HL-60/S4 (cell line): ENCODE results near the gene NPS.

ENCODE experiments used
- in situ Hi-C: fragments of 300-500 bp; cut with MboI; formaldehyde crosslinking; loops from 2 replicates; pipeline ENCODE4 v1.14.3; 2022; ENCODE audit warnings: low sequenced_read_pairs

Gene NPS, protein sequence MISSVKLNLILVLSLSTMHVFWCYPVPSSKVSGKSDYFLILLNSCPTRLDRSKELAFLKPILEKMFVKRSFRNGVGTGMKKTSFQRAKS

DNA sequence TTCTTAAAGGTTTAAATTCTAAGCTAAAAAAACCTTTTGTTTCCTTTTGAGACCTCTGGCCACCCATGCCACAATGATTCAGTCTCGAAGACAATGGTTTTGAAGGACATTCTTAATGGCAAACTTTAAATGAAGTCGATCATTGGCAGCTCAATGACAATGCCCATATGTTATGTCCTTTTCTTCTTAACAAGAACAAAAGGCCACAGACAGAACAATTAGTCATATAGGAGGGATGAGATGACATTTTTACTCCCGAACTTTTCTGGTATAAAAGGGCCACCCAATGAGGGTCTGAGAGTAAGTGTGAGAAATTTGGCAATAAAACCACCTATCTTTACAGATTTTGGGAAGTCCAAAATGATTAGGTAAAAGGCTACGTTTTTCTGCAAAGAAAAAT lies at the start of gene NPS:
TSS of gene NPS (plus strand) at position 301 of the 400 bp plus-strand sequence. CDS start at position 361, 60 bp downstream.
- in situ Hi-C loops, result no loop called here

DNA sequence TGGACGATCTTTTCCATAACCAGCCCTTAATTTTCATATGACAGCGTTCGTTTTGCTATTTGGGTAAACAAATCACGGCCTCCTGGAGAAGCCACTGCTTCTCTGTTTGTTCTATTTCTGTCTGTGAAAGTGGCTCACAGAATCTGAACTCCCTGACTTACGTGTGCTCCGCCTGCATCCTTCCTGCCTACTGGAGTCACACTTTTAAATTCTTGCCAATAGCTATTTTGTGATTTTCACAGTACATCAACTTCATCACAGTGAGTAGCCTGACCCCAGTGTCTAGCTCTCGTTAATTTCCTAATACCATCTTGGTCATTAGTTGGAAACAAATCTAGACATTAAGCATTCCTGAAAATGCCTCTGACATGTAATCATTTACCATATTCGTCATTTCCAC lies 49.0 kb upstream of the NPS start:
- in situ Hi-C loops, result no loop called here

DNA sequence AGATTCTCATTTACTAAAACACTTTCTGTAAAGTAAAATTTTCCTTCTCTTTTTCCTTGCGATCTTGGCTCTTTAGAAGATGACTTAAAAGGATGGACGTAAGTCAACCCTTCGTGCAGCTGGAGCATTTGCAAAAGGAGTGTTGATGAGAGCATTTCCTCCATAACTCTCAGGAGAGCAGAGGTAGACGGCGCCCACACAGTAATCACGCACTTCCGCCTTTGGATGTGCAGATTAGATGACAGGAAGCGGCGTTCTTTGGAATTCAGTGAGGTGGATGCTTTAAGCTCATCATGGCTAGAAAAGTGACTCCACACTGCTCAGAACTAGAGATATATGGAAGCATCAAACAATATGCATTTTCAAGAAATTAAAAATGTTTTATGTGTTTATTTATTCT lies 43.0 kb upstream of the NPS start:
- in situ Hi-C loops, result no loop called here

DNA sequence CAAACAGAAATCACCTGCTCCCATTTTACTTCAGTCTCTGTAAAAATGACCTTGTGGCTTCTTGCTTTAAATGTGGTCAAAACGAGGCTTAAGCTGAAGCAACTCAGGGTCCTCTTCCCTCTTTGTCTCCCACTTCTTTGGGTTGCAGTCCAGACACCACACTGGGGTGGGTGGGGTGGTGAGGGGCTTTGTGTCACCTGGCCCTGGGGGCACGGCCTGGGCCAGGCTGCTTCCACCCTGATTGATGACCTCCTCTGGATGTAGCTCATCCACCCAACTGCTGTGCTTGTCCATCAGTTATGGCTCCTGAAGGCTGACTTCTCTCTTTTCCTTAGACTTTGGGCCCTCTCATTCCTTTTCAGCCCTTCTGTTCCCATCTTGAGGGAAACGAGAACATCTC lies 26.8 kb upstream of the NPS start:
- in situ Hi-C loops, result no loop called here

DNA sequence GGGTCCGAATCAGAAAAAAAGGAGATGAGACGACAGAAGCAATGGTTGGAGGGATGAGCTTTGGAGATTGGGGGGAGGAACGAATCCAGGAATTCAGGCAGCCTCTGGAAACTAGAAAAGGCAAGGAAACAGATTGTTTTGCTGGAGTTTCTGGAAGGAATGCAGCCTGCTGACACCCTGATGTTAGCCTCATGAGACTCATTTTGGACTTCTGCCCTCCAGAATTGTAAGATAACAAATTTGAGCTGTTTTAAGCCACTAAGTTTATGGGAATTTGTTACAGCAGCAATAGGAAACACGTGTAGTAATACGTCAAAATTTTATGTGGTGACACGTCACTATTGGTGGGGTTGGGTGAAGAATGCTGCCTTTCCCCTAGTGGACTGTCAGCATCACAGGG lies 25.6 kb upstream of the NPS start:
- in situ Hi-C loops, result no loop called here

DNA sequence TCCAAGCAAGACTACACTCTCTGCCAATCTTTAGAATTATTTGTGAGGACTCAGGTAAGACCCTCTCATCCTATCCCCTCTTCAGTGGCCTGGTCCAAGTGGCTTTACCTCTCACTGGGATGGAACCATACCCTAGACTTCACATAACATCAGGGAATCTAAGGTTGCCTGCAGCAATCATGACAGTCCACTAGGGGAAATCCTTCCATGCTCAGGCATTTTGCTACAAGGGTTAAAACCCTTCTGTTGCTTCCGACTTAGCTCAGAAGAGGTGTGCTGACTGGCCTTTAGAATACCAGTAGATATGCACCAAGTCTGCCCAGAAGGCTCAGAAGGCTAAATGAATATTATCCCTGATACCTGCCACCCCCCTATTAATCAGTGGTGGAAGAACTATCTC lies 24.9 kb upstream of the NPS start:
- in situ Hi-C loops, result no loop called here

DNA sequence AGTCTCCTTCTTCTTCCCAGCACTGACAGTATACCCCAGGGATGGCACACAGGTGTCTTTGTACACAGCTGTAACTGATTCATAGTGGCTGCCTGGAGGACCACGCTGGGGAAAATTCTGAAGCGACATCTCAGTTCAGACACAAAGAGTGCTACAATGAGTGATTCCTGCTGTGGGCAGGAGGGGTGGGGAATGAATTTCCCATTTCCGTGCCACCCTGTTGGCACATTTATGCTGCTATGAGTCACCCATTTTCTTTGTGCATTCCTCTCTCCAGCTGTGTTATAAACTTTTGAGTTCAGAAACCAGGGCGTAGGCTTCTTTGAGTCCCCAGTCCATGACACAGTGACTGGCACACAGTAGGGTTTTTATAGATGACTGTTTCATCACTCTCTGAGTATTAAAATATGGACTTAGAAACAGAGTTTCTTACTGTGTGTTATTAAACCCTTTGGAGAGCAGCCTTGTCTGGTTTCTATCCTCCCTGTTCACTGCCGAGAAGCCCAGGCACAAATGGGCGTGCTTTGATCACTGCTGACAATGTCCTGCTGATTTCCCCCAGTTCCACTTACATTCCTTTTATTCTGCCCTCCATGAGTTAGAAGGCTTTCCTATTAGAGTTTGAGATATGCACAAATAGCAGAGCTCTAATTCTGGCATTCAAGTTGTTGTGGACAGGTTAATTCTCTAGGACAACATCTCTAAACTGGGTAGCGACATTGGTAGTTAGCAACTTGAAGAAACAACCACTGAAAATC lies 24.0 kb upstream of the NPS start:
- in situ Hi-C loops, result no loop called here

DNA sequence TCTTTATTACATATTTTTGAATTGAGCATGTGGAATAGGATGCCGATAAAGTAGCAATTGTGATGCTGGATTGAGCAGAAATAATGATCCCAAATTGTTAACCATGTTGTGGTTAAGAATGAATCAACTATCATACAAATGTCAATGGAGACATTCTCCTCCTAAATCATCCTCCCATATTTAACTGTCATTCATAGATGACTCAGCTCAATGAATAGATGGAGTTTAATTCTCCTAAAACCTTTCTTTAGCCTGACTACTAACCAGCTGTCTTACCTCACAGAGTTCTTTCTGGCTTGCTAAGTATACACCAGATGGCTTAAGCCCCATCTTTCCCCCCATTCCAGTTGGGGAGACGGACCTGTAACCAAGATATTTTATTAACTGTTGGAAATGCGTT lies 23.4 kb upstream of the NPS start:
- in situ Hi-C loops, result no loop called here

DNA sequence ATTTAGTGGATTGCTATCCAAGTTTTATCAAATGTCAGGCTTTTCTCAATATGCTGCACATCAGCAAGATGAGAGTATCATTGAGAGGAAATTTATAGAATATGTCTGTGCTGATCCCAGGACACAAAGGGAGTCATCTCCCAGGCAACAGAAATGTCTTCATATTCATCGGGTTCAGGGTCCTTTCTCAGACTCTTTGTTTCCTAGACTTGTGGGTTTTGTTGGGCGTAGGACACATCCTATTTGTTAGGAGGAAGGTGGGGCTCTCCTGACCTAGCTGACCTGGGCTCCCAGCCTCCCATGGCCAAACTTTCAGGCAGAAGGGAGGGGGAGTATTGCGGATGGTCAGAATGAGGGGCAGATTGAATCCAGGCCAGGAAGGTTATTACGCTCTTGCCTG lies 22.9 kb upstream of the NPS start:
- in situ Hi-C loops, result no loop called here

DNA sequence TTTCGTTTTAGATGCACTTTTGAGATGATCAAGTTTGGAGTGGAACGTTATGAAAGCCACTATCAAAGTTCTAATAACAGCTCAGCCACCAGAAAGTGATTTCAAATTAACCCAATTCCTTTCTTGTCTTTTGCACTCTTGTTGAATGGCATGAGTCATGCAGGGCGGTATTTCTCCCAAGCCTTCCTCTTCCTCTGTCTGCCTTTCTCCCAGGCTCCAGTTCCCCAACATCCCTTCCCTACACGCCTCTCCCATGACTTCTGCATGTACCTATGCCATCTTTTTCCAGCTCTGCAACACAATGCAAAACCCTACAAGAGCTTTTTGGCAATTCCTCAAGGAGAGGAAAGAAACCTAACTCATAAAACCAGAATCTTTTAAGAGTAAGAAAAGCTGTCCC lies 21.8 kb upstream of the NPS start:
- in situ Hi-C loops, result no loop called here

DNA sequence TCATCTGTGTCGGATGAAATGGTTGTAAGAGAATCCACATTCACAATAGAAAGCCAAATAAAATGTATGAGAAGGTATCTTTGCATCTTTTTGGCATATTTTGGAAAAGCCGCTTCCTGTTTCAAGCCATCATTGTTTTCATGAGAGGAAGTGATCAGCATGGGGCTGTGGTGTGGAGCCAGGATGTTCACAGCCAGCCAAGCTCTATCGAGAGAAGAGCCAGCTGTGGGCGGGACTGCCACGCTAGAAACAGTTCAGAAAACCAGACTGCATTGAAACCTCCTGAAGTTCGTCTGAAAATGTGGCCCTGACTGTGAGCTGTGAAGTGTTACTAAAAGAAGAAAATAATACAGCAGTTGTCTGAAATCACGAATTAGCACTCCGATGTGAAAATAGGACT lies 21.2 kb upstream of the NPS start:
- in situ Hi-C loops, result no loop called here

DNA sequence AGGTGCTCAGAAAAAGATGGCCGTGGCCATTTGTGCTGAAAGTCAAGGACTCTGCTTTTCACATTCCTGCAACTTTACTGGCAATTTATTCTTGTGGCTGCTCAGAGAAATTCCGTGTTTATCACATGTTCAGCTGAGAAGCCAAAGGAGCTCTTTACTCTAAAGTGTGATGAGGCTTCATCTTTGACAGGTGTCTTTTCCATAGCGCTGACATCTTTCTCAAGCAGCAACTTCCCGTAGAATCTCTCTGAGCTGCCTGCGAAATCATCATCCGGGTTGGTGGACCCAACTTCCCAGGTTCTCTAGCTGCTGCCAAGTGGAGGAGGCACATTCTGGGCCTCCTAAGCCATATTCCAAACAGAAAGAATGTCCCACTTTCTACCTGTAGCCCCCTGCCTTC lies 16.9 kb upstream of the NPS start:
- in situ Hi-C loops, result no loop called here

DNA sequence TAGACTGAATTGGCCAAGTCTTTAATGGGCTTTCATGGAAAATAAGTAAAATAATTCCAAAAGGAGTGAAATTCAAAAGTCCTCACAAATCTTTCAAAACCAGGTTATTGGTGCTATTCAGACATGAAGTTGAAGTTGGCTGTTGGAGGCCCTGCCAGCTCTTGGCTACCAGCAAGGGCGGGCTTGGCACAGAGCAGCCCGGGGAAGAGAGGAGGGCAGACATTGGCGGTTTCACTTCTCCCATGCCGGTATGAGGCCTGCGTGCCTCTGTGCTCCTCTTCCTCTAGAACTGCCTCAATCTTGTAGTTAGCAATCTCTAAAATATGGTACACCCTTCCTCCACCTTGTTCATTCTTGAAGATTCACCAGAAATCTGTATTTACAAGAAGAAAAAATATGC lies 16.4 kb upstream of the NPS start:
- in situ Hi-C loops, result no loop called here

DNA sequence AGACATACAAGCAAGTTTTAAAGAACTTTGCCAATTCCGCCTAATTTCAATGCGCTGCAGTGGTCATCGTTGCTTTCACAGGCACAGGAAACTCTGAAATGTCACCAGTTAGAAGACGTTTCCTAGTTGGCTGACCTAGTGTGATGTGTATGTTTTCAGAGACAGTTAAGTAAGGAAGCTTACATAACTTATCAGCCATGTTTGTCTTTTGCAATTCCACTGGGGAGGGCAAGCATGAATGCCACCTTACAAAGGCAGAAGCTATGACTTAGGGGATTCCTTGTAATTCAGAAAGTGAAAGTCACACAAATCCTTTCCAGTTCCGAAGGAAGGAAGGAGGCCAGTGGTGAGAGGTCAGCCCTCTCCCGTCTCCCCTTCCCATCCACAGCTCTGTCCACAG lies 15.0 kb upstream of the NPS start:
- in situ Hi-C loops, result no loop called here

DNA sequence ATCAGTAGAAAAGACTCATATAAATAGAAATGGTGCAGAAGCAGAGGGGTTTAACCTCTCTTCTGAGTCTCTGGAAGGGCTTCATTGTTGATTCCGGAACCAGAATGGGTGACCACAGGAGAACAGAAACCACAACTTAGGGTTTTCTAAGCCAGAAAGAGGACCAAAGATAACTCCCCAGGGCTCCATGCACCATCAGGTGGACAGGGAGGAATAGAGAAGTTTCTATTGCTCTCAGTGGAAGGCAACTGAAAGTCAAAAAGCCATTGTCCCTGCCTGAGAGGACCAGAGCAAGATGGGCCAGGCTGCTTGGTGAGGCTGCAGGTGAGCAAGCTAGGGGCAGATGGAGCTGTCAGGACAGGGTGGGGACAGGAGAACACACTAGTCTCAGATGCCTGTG lies 14.6 kb upstream of the NPS start:
- in situ Hi-C loops, result no loop called here

DNA sequence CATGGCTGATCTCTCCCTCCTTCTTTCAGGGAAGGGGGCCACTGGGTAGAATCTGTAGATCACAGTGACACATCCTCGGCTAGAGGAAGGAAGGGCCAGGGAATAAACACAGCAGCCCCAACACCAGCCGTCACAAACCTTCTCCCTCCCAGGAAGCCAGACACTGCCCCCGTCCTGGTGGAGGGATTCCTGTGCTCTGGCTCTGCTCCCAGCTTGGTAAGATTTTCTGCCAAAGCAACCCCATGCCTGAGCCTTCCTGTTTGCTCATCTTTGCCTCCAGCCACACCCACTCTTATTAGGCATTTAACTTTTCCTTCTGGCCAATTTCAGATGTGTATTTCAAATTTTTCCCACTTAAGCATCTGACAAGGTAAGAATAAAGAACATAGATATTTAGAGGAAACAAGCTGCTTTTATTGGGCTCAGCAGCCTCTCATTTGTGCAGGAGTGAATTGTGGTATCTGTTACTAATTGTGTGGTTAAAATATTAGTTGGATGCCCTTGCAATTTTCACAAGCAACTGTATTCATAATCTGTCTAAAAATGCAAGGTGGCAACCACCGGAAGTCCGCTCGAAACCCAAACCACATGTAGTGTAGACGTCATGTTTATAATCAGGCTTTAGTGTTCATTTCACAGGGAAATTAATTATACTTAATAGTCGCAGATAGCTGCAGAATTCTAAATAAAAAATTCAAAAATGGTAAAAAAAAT lies 13.2 kb upstream of the NPS start:
- in situ Hi-C loops, result no loop called here

DNA sequence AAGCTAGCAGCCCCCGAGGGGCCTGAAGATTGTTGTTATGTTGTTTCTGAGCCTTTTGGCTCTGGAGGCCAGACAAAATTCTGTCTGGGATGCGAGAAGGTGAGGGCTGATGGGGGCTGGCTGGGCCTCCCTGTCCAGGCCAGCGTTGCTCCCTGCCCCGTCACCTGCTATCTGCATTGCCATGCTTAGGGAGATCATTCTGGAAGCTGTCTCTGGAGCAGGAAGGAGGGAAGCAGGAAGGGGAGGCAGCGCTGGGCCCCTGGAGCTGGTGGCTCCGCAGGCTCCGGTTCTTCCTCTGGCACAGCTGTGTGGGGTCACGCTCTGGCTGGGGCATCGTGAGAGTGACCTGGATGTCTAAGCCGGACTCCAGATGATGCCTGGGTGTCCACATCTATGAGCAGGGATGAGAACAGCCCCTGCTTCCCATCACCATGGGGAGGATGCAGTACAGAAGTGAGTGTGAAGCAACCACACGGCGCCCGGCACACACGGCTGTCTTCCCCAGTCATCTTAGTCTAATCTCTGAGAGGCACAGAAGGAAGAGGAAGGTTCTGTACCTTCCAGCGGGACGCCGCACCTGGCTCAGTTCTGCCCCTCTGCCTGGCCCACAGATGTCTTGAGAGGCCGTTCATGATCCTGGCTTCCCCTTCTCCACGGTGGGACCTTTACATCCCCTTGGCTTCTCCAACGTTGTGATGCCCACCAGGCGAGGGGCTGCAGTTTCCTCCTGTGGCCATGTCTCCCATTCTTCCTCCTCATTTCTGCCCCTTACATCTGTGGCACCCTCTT lies 11.9 kb upstream of the NPS start:
- in situ Hi-C loops, result no loop called here

DNA sequence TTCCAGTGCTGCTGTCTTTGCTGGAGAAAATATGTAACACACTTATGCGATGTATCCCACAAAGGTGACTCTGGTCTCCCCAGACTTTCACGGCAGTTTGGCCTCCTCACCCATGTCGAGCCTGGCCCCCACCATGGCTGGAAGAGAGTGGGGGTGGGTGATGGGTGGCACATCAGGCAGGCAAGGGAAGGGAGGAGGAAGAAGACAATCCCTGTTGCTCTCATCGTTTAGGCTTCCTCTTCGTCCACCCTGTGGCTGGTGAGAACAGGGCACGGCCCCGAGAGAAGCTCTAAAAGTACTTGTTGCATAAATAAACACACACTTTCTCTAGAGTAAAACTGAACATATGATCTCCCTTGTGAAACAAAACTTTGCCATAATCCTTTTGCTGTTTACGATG lies 11.2 kb upstream of the NPS start:
- in situ Hi-C loops, result no loop called here

DNA sequence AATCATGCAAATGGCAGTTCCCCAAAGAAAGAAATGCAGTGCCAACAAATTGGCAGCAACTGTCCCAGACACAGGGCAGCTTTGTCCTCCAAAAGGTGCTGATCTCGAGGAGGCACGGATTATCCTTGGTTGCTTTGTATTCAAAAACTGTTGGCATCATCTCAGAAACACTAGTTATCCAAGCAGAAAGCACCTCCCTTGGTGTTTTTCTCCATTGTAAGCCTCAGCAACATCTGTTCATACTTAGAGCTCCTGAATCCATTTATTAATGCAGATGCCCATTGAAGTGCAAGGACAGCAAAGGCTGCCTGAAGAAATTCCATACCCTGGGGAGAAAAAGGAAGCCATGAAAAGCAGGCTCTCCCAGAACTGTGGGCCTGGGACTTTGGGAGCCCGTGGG lies 1.1 kb upstream of the NPS start:
- in situ Hi-C loops, result no loop called here

DNA sequence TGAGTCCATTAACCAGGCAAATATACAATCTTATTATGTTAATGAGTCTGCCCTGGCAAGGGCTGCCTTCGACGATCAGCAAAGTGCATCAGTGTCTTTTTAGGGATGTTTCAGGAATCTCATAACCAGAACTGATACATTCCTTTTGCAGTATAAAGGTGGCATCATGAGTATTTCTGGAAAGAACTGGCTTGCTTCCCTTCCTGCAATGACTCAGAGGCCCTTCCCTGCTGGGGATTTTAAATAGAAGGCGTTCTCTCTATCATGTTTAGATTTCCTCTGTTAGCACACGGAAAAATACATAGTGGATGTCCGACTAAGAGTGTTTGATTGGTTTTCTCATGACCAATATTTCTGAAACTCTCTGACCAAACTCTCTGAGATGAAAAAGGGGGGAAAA lies 1.8 kb downstream of the NPS start:
- in situ Hi-C loops, result no loop called here

DNA sequence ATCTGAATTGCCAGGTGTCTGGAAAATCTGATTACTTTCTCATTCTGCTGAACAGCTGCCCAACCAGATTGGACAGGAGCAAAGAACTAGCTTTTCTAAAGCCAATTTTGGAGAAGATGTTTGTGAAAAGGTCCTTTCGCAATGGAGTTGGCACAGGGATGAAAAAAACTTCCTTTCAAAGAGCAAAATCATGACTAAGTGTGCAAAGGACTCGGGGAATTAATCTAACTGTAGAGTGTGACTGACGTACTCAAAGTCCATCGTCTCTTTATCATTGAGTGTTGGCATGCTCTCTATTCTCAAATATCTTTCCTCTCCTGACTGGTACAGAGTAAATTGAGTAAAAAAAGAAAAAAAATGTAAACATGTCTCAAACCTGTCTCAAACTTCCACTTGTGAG lies 3.3 kb downstream of the NPS start:
- in situ Hi-C loops, result no loop called here

DNA sequence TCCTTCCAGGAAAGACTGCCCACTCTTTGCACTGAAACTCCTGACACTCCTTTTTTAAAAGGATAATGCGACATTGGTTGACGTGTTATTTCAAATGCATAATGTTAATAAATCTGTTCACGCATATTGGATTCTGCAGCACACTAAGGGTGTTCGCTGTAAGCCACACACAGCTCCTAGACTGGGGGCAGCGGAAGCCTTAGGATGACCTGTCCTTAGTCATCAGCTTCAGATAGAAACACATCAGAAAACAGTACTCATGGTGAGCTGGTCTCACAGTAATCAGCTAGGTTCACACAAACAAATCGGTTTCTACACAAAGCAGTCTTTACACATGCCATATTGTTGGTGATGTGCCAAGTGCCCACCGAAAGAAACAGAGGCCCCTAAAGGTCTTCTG lies 4.3 kb downstream of the NPS start:
- in situ Hi-C loops, result no loop called here
